ENCODE measurements around the gene DPEP1.

DPEP1 gene

DNA sequence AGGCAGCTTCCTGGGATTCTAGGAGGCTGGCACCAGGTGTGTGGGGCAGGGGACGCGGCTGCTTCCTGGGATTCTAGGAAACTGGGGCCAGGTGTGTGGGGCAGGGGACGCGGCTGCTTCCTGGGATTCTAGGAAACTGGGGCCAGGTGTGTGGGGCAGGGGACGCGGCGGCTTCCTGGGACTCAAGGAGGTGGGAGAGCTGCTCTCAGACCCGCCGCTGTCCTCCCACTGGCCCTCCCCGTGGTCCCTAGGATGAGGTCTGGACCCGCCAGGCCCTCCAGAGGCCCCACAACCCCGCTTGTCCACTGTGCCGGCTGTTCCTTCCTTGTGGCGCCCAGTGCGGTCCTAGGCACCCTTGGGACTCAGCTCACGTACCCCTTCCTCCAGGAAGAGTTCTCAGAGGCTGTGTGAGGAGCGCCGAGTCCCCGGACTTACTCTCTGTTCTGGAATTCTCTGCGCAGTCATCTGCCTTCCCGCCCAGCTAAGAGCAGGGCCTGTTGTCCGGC lies 565 bp downstream of the DPEP1 start:
- Histone ChIP-seq H3K4me1 (ENCODE audit: low read length) (peaks cover 10% of the 10 kb centered on the region; the same call in 1 of the 2 replicates), H3K27me3 (replicated peaks; ENCODE audit: insufficient read depth, low read length) (no peaks in the 10 kb centered on the region), H3K4me2 (ENCODE audit: low read depth, low read length) (no peak overlapping the region), H2AFZ (ENCODE audit: low read length) (no peak overlapping the region), H3K9me3 (replicated peaks; ENCODE audit: insufficient read depth, low read length) (no peaks in the 10 kb centered on the region), H3K27ac (ENCODE audit: low read length) (no peak overlapping the region), H3K79me2 (ENCODE audit: low read length) (no peaks in the 10 kb centered on the region), H4K20me1 (ENCODE audit: insufficient read depth, low read length) (no peaks in the 10 kb centered on the region), H3K9ac (ENCODE audit: low read length) (no peak overlapping the region), H3K4me3 (ENCODE audit: low read length) (no peak overlapping the region), H3K9me2 (replicated peaks; ENCODE audit: insufficient read depth, low read length) (no peaks in the 10 kb centered on the region), H3F3A (ENCODE audit: insufficient read depth, low read length) (no peaks in the 10 kb centered on the region), H3K36me3 (replicated peaks; ENCODE audit: insufficient read depth, low read length) (no peaks in the 10 kb centered on the region)
- TF ChIP-seq EZH2phosphoT487 (IDR thresholded peaks at IDR 0.05; ENCODE audit: low read length) = no peak
- TF ChIP-seq, protein P1, sequence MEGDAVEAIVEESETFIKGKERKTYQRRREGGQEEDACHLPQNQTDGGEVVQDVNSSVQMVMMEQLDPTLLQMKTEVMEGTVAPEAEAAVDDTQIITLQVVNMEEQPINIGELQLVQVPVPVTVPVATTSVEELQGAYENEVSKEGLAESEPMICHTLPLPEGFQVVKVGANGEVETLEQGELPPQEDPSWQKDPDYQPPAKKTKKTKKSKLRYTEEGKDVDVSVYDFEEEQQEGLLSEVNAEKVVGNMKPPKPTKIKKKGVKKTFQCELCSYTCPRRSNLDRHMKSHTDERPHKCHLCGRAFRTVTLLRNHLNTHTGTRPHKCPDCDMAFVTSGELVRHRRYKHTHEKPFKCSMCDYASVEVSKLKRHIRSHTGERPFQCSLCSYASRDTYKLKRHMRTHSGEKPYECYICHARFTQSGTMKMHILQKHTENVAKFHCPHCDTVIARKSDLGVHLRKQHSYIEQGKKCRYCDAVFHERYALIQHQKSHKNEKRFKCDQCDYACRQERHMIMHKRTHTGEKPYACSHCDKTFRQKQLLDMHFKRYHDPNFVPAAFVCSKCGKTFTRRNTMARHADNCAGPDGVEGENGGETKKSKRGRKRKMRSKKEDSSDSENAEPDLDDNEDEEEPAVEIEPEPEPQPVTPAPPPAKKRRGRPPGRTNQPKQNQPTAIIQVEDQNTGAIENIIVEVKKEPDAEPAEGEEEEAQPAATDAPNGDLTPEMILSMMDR (IDR thresholded peaks at IDR 0.05; ENCODE audit: low read length) = no peak
- TF ChIP-seq EZH2 (optimal IDR thresholded peaks at IDR 0.05; ENCODE audit: low read depth, low read length) = no peak
- DNase-seq = no peak

DNA sequence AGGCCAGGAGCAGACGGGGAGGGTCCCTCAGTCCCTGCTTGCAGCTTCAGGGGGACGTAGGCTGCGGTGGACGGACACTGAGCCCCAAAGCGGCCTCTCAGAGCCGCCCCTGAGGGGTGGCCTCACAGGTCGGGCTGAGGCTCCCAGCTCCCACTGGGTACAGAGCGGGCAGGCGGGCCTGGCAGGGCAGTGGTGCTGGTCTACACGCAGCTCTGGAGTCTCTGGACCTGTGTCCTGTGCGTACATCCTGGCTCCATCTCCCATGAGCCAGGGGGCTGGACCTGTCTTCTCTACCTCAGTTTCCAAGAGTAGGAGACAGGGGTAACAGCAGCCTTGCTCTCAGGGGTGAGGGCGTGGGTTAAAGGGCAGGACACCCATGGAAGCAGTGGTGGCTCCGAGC lies 1.7 kb downstream of the DPEP1 start:
- no peaks in the 10 kb centered on the region for H3K9me3 ChIP-seq (replicated peaks; ENCODE audit: insufficient read depth, low read length)
- no peaks in the 10 kb centered on the region for H3F3A ChIP-seq (ENCODE audit: insufficient read depth, low read length)
- peaks cover 10% of the 10 kb centered on the region; the same call in 1 of the 2 replicates for H3K4me1 ChIP-seq (ENCODE audit: low read length)
- H2AFZ ChIP-seq (ENCODE audit: low read length) = no peak overlapping the region
- no peaks in the 10 kb centered on the region for H4K20me1 ChIP-seq (ENCODE audit: insufficient read depth, low read length)
- H3K9ac ChIP-seq (ENCODE audit: low read length) = no peak overlapping the region
- H3K9me2 ChIP-seq (replicated peaks; ENCODE audit: insufficient read depth, low read length) = no peaks in the 10 kb centered on the region
- no peak overlapping the region for H3K27ac ChIP-seq (ENCODE audit: low read length)
- H3K36me3 ChIP-seq (replicated peaks; ENCODE audit: insufficient read depth, low read length) = no peaks in the 10 kb centered on the region
- H3K27me3 ChIP-seq (replicated peaks; ENCODE audit: insufficient read depth, low read length) = no peaks in the 10 kb centered on the region
- no peak overlapping the region for H3K4me2 ChIP-seq (ENCODE audit: low read depth, low read length)
- TF ChIP-seq, protein P1 (IDR thresholded peaks at IDR 0.05; ENCODE audit: low read length) = no peak
- no peak for TF ChIP-seq EZH2 (optimal IDR thresholded peaks at IDR 0.05; ENCODE audit: low read depth, low read length)
- DNase-seq = no peak
- no peak overlapping the region for H3K4me3 ChIP-seq (ENCODE audit: low read length)
- no peaks in the 10 kb centered on the region for H3K79me2 ChIP-seq (ENCODE audit: low read length)

DNA sequence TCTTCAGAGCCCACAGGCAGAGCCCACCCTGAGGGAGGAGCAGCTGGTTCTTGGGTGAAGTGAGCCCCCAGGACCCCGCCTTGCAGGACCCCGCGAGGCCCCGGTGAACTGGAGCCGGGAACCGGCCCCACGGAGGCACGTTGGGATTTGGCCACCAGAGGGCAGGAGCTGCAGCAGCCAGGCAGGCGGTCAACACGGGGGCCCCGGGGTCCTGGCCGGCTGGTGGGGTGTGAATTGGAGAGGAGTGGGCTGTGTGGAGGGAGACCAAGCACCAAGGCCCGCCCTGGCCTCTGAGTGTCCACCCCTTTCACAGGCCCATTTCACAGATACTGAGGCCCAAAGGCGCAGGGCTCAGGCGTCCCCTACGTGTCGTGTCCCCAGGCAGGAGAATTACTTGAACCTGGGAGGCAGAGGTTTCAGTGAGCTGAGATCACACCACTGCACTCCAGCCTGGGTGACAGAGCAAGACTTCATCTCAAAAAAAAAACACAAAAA lies 2.2 kb downstream of the DPEP1 start:
- H3K79me2 ChIP-seq (ENCODE audit: low read length) = no peaks in the 10 kb centered on the region
- no peak overlapping the region for H3K4me3 ChIP-seq (ENCODE audit: low read length)
- no peaks in the 10 kb centered on the region for H3K9me2 ChIP-seq (replicated peaks; ENCODE audit: insufficient read depth, low read length)
- TF ChIP-seq EZH2 (optimal IDR thresholded peaks at IDR 0.05; ENCODE audit: low read depth, low read length) (no peak), EZH2phosphoT487 (IDR thresholded peaks at IDR 0.05; ENCODE audit: low read length) (no peak)
- TF ChIP-seq, protein P1 (IDR thresholded peaks at IDR 0.05; ENCODE audit: low read length) = peak; percentile 50
- H3K27me3 ChIP-seq (replicated peaks; ENCODE audit: insufficient read depth, low read length) = no peaks in the 10 kb centered on the region
- H3F3A ChIP-seq (ENCODE audit: insufficient read depth, low read length) = no peaks in the 10 kb centered on the region
- peaks cover 10% of the 10 kb centered on the region; the same call in 1 of the 2 replicates for H3K4me1 ChIP-seq (ENCODE audit: low read length)
- no peak overlapping the region for H3K9ac ChIP-seq (ENCODE audit: low read length)
- no peak overlapping the region for H2AFZ ChIP-seq (ENCODE audit: low read length)
- no peaks in the 10 kb centered on the region for H3K36me3 ChIP-seq (replicated peaks; ENCODE audit: insufficient read depth, low read length)
- no peak overlapping the region for H3K27ac ChIP-seq (ENCODE audit: low read length)
- H4K20me1 ChIP-seq (ENCODE audit: insufficient read depth, low read length) = no peaks in the 10 kb centered on the region
- DNase-seq = no peak
- no peak overlapping the region for H3K4me2 ChIP-seq (ENCODE audit: low read depth, low read length)
- H3K9me3 ChIP-seq (replicated peaks; ENCODE audit: insufficient read depth, low read length) = no peaks in the 10 kb centered on the region

Data from MM.1S (cell line).